Spleen (tissue), 7 donors: ENCODE data around the gene PANK1.

Experiments
- POLR2A ChIP-seq, 3 donors: fragments of 450-650 bp; IDR thresholded peaks; one replicate each; pipeline ENCODE4 v1.5.1; 2017; ENCODE audit warnings: antibody characterized with exemption in 3 of 3, mild to moderate bottlenecking in 1 of 3
- TF ChIP-seq, protein P1 (sequence below), 11 experiments: fragments of 200-600 bp in 7 of 11; fragments of 450-650 bp in 4 of 11; sonication (generic) in 4 of 11; IDR thresholded peaks in 8 of 11; conservative IDR thresholded peaks in 3 of 11; 1 replicate in 7 of 11; 2 replicates in 4 of 11; pipeline versions ENCODE4 v1.4.0 to v1.8.0; 2016 to 2021; ENCODE audit warnings: antibody characterized with exemption in 11 of 11, inconsistent platforms in 4 of 11, mild to moderate bottlenecking in 1 of 11
- donor health status: DM: no; HTN: no; CAD: no; lungs with moderate emphysema.
- donor health status: DM: no; HTN: no; CAD: no.
- donor health status: DM: no; HTN: no; CAD: no.

DNA sequence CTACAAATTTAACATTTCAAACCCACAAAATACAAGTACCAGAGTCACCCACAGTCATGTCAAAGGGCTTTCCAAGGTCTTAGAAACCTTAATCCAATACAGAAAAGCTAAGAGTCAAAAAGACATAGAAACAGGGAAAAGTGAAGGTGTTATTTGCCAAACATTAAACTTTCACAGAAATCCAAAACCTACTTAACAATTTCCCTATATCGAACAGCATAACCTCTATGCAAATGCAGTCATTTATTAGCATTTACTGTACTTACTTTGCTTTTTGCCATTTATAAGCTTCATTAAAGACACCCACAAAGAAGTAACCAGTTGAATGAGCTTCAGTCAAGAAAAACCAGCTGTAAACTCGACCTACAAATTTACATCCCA, 1.6 kb downstream of the PANK1 start:
- TF ChIP-seq, protein P1, sequence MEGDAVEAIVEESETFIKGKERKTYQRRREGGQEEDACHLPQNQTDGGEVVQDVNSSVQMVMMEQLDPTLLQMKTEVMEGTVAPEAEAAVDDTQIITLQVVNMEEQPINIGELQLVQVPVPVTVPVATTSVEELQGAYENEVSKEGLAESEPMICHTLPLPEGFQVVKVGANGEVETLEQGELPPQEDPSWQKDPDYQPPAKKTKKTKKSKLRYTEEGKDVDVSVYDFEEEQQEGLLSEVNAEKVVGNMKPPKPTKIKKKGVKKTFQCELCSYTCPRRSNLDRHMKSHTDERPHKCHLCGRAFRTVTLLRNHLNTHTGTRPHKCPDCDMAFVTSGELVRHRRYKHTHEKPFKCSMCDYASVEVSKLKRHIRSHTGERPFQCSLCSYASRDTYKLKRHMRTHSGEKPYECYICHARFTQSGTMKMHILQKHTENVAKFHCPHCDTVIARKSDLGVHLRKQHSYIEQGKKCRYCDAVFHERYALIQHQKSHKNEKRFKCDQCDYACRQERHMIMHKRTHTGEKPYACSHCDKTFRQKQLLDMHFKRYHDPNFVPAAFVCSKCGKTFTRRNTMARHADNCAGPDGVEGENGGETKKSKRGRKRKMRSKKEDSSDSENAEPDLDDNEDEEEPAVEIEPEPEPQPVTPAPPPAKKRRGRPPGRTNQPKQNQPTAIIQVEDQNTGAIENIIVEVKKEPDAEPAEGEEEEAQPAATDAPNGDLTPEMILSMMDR (IDR thresholded peaks at IDR 0.05 in 8 of 11, conservative IDR thresholded peaks at IDR 0.05 in 3 of 11): no peak
- TF ChIP-seq POLR2A (IDR thresholded peaks at IDR 0.05): no peak
